ENCODE measurements around the gene FBXL19. TPM values are rescaled to one million over a fixed set of nuclear protein-coding genes. Genes with fewer than 3 reads are reported as not detected.

Gene FBXL19
- total RNA-seq, 1 donor from 2014 or later: 14.5 TPM

- ATAC-seq (no peak), DNase-seq (no peak)
- Histone ChIP-seq H3K27me3 (ENCODE audit: low read depth) (no peaks in the 10 kb centered on the region), H3K9me3 (no peaks in the 10 kb centered on the region), H3K4me3 (no peak overlapping the region), H3K27ac (no peak overlapping the region), H3K4me1 (no peaks in the 10 kb centered on the region), H3K36me3 (peaks cover 99% of the 10 kb centered on the region)
- intact Hi-C loops (cut with DNase I): no loop called here
- TF ChIP-seq CTCF (IDR thresholded peaks at IDR 0.05): no peak
These were observed 46.0 kb downstream of the FBXL19 start for GRCh38 chr16:30969246-30969842.

DNA sequence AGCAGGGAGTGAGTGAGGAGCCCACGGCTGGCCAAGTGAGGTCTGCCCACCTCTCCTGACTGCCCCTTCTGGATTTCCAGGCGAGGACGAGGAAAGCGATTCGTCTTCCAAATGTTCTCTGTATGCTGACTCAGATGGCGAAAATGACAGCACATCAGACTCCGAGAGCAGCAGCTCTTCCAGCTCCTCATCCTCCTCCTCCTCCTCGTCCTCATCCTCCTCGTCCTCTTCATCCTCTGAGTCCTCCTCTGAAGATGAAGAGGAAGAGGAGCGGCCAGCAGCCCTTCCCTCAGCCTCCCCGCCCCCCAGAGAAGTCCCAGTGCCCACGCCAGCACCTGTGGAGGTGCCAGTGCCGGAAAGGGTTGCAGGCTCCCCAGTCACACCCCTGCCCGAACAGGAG lies 47.9 kb downstream of the FBXL19 start:
- Histone ChIP-seq H3K9me3 (no peaks in the 10 kb centered on the region), H3K4me3 (no peak overlapping the region), H3K4me1 (no peaks in the 10 kb centered on the region), H3K27me3 (ENCODE audit: low read depth) (no peaks in the 10 kb centered on the region), H3K27ac (no peak overlapping the region), H3K36me3 (peaks cover 100% of the 10 kb centered on the region)
- intact Hi-C loops (cut with DNase I): no loop called here
- DNase-seq (no peak), ATAC-seq (no peak)
- TF ChIP-seq CTCF (IDR thresholded peaks at IDR 0.05): no peak

DNA sequence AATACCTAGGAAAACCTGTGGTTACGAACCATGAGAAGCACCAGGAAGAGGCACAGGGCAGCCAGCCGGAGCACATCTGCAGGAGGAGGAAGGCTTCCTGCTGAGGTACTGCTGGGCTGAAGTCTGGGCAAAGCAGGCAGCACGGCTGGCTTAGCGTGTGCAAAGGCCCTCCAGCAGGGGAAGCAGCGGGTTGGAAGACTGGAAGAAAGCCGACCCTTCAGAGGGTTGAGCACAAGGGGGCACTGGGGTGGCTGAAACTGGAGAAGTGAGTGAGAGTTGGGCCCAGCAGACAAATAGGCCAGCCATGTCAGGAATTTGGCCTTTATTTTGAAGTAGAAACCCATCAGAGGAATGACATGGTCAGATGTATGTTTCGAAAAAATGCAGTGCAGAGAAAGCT lies 49.5 kb downstream of the FBXL19 start:
- H3K4me1 ChIP-seq: no peaks in the 10 kb centered on the region
- no peak overlapping the region for H3K27ac ChIP-seq
- no peaks in the 10 kb centered on the region for H3K9me3 ChIP-seq
- no peaks in the 10 kb centered on the region for H3K27me3 ChIP-seq (ENCODE audit: low read depth)
- no peak for ATAC-seq
- intact Hi-C loops (cut with DNase I): no loop called here
- no peak for DNase-seq
- H3K4me3 ChIP-seq: no peak overlapping the region
- peaks cover 100% of the 10 kb centered on the region for H3K36me3 ChIP-seq
- TF ChIP-seq CTCF (IDR thresholded peaks at IDR 0.05): no peak

DNA sequence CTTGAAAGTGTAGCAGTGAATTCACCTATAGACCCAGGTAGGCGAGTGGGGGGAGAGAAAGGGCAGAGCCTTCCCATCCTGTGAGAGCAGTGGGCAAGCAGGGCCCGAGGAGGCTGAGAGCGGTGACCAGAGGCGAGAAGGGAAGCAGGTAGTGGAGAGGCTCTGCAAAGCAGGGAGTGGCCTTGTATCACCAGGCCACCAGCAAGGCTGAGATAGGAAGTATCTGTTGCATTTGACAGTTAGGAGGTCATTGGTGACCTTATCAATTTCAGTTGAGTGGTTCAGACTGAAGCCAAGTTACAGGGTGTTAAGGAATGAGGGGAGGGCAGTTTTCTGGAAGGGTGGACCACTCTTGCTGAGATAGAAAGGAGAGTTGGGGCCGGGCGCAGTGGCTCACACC lies 51.0 kb downstream of the FBXL19 start:
- TF ChIP-seq CTCF (IDR thresholded peaks at IDR 0.05): no peak
- Histone ChIP-seq H3K4me1 (no peaks in the 10 kb centered on the region), H3K36me3 (peaks cover 100% of the 10 kb centered on the region), H3K27me3 (ENCODE audit: low read depth) (no peaks in the 10 kb centered on the region), H3K27ac (no peak overlapping the region), H3K4me3 (no peak overlapping the region), H3K9me3 (no peaks in the 10 kb centered on the region)
- intact Hi-C loops (cut with DNase I): no loop called here
- DNase-seq (no peak), ATAC-seq (no peak)

DNA sequence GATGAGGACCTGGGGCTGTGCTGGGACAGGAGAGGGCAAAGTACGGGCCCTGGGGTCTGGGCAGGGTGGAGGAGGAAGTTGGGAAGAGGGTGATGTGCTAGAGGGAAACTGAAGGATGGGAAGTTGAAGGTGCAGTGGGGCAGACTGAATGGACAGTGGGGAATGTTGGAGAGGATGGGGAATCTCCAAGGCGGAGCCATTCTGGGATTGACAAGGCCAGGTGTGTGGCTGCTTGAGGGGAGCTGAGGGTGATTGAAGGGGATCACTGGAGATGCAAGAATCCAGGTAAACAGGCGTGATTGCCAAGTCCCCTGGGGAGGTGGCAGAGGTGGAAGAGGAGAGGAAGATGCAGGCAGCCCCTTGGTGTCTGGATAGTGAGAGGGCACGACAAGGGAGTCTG lies 53.1 kb downstream of the FBXL19 start:
- peaks cover 100% of the 10 kb centered on the region for H3K36me3 ChIP-seq
- no peaks in the 10 kb centered on the region for H3K4me1 ChIP-seq
- no peak for DNase-seq
- H3K9me3 ChIP-seq: no peaks in the 10 kb centered on the region
- intact Hi-C loops (cut with DNase I): no loop called here
- no peak overlapping the region for H3K4me3 ChIP-seq
- no peak for ATAC-seq
- H3K27me3 ChIP-seq (ENCODE audit: low read depth): no peaks in the 10 kb centered on the region
- no peak overlapping the region for H3K27ac ChIP-seq
- TF ChIP-seq CTCF (IDR thresholded peaks at IDR 0.05): no peak

GRCh38 chr16:30977502-30977901 lies 54.1 kb downstream of the FBXL19 start:
- no peak for DNase-seq
- Histone ChIP-seq H3K27me3 (ENCODE audit: low read depth) (no peaks in the 10 kb centered on the region), H3K27ac (no peak overlapping the region), H3K4me3 (no peak overlapping the region), H3K9me3 (no peaks in the 10 kb centered on the region), H3K4me1 (no peaks in the 10 kb centered on the region), H3K36me3 (peaks cover 100% of the 10 kb centered on the region)
- no peak for ATAC-seq
- TF ChIP-seq CTCF (IDR thresholded peaks at IDR 0.05): no peak
- intact Hi-C loops (cut with DNase I): no loop called here
